ENCODE data around the gene RTP2. TPM values are rescaled to one million over a fixed set of nuclear protein-coding genes. Genes with fewer than 3 reads are reported as not detected.

RTP2 gene
- total RNA-seq, 2 experiments from 2014 or later = not detected

DNA sequence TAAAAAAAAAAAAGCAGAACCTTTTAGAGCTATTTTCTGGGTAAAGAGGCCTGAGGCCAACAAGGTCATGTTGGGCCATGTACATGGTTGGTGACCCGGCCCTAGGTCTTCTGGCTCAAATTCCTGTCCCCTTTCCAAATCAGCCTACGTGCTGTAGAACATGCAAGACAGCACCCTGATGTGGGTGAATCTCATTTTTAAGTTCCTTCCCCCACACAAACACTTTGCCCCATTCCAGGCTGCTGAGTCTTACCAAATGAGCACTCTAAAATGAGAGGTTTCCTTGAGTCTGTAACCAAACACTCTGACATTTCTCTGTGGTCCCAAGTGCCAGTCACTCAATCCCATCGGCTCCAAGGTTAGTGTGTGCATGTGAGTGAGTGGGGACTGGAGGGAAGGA, 33.5 kb upstream of the RTP2 start:
- H3K27ac Mint-ChIP-seq = no peak overlapping the region

DNA sequence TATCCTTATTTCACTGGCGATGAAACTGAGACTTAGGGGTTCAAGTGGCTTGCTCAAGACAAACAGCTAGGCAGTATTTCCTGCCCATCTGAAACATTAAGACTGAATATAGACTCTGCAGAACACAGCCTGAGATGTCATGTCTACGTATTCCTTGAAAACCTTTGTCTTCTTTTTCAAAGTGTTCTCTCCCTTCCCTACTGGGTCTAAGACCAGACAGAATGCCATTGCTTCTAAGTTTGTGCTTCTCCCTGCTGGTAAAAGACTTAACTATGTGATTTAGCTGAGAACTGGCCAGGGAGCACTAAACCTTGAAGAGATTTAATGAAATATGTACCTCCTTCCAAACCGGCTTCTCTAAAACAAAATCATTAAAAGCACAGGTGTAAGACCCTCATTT, 33.0 kb upstream of the RTP2 start:
- no peaks in the 10 kb centered on the region for H3K9me3 Mint-ChIP-seq
- POLR2A ChIA-PET = no interaction called here

More for the DNA sequence above, 33.5 kb upstream of the RTP2 start:
- Mint-ChIP-seq H3K36me3 (peaks cover 3% of the 10 kb centered on the region), H3K4me1 (peaks cover 19% of the 10 kb centered on the region), H3K27me3 (no peaks in the 10 kb centered on the region), H3K4me3 (no peak overlapping the region), H3K9me3 (no peaks in the 10 kb centered on the region)
- POLR2A ChIA-PET = no interaction called here
- DNase-seq (no peak), ATAC-seq (ENCODE audit: low read depth) (no peak)

DNA sequence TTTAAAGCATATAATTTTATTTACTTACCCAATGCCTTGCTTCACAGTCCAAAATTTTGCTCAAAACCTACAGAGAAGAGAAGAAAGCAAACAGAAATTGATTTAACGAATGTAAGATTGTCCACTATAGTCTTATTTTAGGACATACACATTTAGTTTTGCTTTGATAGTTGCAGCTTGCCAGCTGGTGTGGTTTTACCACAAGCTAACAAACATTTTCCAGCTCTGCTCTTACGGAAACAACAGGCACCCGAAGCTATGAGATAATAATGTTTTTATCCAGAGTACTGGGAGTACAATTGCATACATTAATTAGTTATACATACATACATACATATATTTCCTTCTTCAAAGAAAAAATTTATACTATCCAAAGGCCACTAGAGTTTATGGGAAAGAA, 32.5 kb upstream of the RTP2 start:
- H3K36me3 Mint-ChIP-seq = peaks cover 8% of the 10 kb centered on the region
- no peak overlapping the region for H3K27ac Mint-ChIP-seq
- H3K4me3 Mint-ChIP-seq = no peak overlapping the region
- POLR2A ChIA-PET = no interaction called here
- no peak for ATAC-seq (ENCODE audit: low read depth)
- H3K27me3 Mint-ChIP-seq = no peaks in the 10 kb centered on the region
- peaks cover 11% of the 10 kb centered on the region for H3K4me1 Mint-ChIP-seq
- DNase-seq = no peak
- H3K9me3 Mint-ChIP-seq = no peaks in the 10 kb centered on the region

More for the DNA sequence above, 33.0 kb upstream of the RTP2 start:
- no peak overlapping the region for H3K27ac Mint-ChIP-seq
- H3K27me3 Mint-ChIP-seq = no peaks in the 10 kb centered on the region
- ATAC-seq (ENCODE audit: low read depth) = no peak
- H3K4me1 Mint-ChIP-seq = peaks cover 15% of the 10 kb centered on the region
- no peak for DNase-seq
- H3K36me3 Mint-ChIP-seq = peaks cover 5% of the 10 kb centered on the region
- no peak overlapping the region for H3K4me3 Mint-ChIP-seq

- POLR2A ChIA-PET = interaction anchor here (0.8 kb wide), 1 partner anchor 465 kb away, joined by 5 read pairs; no protein-coding TSS in a partner anchor
- no peak for DNase-seq
- H3K4me3 Mint-ChIP-seq = no peak overlapping the region
- H3K36me3 Mint-ChIP-seq = peaks cover 13% of the 10 kb centered on the region
- H3K27ac Mint-ChIP-seq = no peak overlapping the region
- peaks cover 7% of the 10 kb centered on the region for H3K4me1 Mint-ChIP-seq
- H3K27me3 Mint-ChIP-seq = no peaks in the 10 kb centered on the region
- no peak for ATAC-seq (ENCODE audit: low read depth)
- H3K9me3 Mint-ChIP-seq = no peaks in the 10 kb centered on the region
Observed at GRCh38 chr3:187733371-187733770, 31.0 kb upstream of the RTP2 start.

DNA sequence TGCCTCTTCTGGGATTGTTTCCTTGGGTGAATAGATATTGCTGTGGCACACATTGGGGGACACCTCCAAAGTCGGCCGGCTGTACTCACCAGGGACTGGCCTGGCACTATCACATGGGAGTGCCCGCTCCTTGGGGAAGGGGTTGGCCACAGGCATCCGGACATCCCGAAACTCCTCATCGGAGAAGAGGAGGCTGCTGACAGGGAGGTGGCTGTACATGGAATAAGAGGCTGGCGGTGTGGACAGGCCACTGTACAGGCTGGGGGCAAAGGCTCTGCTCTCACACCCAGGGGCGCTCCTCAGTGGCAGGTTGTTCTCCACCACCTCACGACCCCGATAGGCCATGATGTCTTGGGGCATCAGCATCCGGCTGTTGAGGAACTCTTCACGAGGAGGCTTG, 27.2 kb upstream of the RTP2 start:
- no peaks in the 10 kb centered on the region for H3K4me1 Mint-ChIP-seq
- H3K27ac Mint-ChIP-seq = no peak overlapping the region
- no peaks in the 10 kb centered on the region for H3K27me3 Mint-ChIP-seq
- ATAC-seq (ENCODE audit: low read depth) = no peak
- H3K36me3 Mint-ChIP-seq = peaks cover 20% of the 10 kb centered on the region
- no peaks in the 10 kb centered on the region for H3K9me3 Mint-ChIP-seq
- no peak for DNase-seq
- POLR2A ChIA-PET = no interaction called here
- no peak overlapping the region for H3K4me3 Mint-ChIP-seq

DNA sequence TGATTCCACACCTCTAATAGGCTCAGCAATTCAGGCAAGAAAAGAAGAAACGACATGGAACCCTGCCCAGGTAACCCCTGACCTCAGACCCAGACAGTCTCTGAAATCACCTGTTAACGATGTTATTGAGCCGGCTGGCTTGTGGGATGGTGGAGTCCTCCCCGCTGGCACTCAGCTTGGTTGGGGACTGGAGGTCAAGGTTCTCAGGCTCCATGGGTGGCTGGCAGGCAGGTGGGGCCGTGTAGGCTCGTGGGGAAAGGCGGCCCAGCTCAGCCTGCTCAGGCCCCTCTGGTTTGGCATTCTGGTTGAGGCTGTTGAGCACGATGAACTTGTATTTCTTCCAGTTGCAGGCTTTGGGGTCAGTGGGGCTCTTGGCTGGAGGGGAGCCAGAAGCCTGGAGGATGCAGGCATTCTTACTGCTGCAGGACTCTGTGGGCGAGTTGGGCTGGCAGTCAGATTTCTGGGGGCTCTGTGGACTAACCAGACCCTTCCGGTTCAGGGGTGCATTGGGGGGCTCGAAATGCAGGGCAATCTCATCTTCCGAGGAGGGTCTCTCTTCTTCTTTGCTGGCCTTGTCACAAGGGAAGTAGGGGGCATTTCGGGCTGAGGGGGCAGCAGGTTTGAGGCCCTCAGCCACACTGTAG, 26.7 kb upstream of the RTP2 start:
- no peak overlapping the region for H3K4me3 Mint-ChIP-seq
- no peaks in the 10 kb centered on the region for H3K9me3 Mint-ChIP-seq
- no peak overlapping the region for H3K27ac Mint-ChIP-seq
- ATAC-seq (ENCODE audit: low read depth) (no peak), DNase-seq (no peak)
- H3K27me3 Mint-ChIP-seq = no peaks in the 10 kb centered on the region
- H3K4me1 Mint-ChIP-seq = no peaks in the 10 kb centered on the region
- H3K36me3 Mint-ChIP-seq = peaks cover 23% of the 10 kb centered on the region
- POLR2A ChIA-PET = no interaction called here

DNA sequence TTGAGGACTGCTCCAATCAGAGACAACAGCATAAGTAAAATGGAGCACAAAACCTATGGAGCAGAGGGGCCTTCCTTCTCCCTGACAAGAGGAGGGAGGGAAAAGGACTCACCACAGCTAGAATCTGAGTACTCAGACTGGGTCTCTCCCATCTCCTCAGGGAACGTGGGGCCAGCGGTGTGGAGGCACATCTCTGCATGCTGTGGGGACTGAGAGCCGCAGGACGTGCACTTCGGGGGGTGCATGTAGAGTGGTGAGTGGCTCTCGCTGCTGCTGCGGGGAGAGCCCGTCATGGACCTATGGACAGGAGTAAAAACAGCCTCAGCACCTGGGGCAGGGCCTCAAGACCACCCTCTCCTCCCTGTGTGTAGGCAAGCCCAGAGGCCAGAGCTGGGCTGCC, 25.9 kb upstream of the RTP2 start:
- no peaks in the 10 kb centered on the region for H3K9me3 Mint-ChIP-seq
- no peak for DNase-seq
- H3K27me3 Mint-ChIP-seq = no peaks in the 10 kb centered on the region
- no peak for ATAC-seq (ENCODE audit: low read depth)
- POLR2A ChIA-PET = no interaction called here
- H3K36me3 Mint-ChIP-seq = peaks cover 21% of the 10 kb centered on the region
- no peaks in the 10 kb centered on the region for H3K4me1 Mint-ChIP-seq
- no peak overlapping the region for H3K27ac Mint-ChIP-seq
- no peak overlapping the region for H3K4me3 Mint-ChIP-seq

DNA sequence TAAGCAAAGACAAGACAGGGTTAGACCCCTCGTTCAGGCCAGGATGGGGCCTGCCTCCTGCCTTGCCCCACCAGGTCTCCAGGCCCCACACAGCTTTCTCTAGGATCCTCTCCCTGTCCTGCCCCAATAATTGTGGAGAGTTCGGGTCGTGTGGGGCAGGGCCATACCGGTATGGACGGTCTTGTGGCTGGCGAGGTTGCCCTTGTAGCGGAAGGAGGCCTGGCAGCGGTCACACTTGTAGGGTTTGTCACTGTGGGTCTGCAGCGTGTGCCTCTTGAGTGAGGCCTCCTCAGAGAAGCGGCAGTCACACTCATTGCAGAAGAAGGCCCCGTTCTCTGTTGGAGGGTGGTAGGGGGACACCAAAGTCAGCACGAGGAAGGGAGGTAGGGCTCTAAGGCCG, 24.2 kb upstream of the RTP2 start:
- POLR2A ChIA-PET = no interaction called here
- DNase-seq = no peak
- Mint-ChIP-seq H3K27me3 (no peaks in the 10 kb centered on the region), H3K4me3 (no peak overlapping the region), H3K36me3 (peaks cover 25% of the 10 kb centered on the region), H3K4me1 (no peaks in the 10 kb centered on the region), H3K9me3 (no peaks in the 10 kb centered on the region), H3K27ac (no peak overlapping the region)
- ATAC-seq (ENCODE audit: low read depth) = no peak

- H3K36me3 Mint-ChIP-seq = peaks cover 25% of the 10 kb centered on the region
- no peaks in the 10 kb centered on the region for H3K9me3 Mint-ChIP-seq
- no peaks in the 10 kb centered on the region for H3K27me3 Mint-ChIP-seq
- H3K27ac Mint-ChIP-seq = no peak overlapping the region
- H3K4me1 Mint-ChIP-seq = no peaks in the 10 kb centered on the region
- POLR2A ChIA-PET = interaction anchor here (0.6 kb wide), 1 partner anchor 360 kb away, joined by 3 read pairs; no protein-coding TSS in a partner anchor
- no peak for DNase-seq
- H3K4me3 Mint-ChIP-seq = no peak overlapping the region
- ATAC-seq (ENCODE audit: low read depth) = no peak
Observed at GRCh38 chr3:187725653-187726370, 23.5 kb upstream of the RTP2 start.

DNA sequence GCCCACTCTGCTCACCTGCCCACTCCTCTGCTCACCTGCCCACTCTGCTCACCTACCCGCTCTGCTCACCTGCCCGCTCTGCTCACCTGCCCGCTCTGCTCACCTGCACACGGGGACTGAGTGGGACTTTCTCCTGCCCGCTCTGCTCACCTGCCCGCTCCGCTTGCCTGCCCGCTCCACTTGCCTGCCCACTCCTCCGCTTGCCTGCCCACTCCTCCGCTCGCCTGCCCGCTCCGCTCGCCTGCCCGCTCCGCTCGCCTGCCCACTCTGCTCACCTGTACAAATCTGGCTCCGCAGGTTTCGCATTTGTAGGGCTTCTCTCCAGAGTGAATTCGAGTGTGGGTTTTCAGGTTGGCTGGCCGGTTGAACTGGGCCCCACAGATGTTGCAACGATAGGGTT, 22.9 kb upstream of the RTP2 start:
- POLR2A ChIA-PET = no interaction called here
- DNase-seq (no peak), ATAC-seq (ENCODE audit: low read depth) (no peak)
- Mint-ChIP-seq H3K4me3 (no peak overlapping the region), H3K4me1 (no peaks in the 10 kb centered on the region), H3K27ac (no peak overlapping the region), H3K9me3 (no peaks in the 10 kb centered on the region), H3K27me3 (no peaks in the 10 kb centered on the region), H3K36me3 (peaks cover 21% of the 10 kb centered on the region)

DNA sequence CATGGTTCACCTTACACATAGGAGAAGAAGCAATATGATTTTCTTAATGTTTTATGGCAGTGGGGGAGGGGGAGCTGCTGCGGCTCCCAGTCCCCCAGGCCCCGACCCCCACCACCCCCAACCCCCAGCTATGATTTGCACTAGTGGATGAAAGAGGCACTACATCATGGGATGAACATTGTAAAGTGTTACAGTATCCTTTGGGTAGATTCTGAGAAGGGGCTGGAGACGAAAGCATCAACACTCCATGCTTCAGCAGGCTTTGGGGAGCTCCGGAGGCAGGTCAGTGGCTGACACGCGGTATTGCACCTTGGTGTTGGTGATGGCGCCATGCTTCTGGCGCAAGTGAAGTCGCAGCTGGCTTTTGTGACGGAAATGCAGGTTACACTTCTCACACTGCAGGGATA, 19.9 kb upstream of the RTP2 start:
- ATAC-seq (ENCODE audit: low read depth) (no peak), DNase-seq (no peak)
- no peaks in the 10 kb centered on the region for H3K4me1 Mint-ChIP-seq
- H3K27me3 Mint-ChIP-seq = no peaks in the 10 kb centered on the region
- POLR2A ChIA-PET = no interaction called here
- H3K4me3 Mint-ChIP-seq = no peak overlapping the region
- H3K27ac Mint-ChIP-seq = no peak overlapping the region
- peaks cover 15% of the 10 kb centered on the region for H3K36me3 Mint-ChIP-seq
- no peaks in the 10 kb centered on the region for H3K9me3 Mint-ChIP-seq

GRCh38 chr3:187721055-187721454, 18.7 kb upstream of the RTP2 start:
- no peaks in the 10 kb centered on the region for H3K27me3 Mint-ChIP-seq
- no peaks in the 10 kb centered on the region for H3K9me3 Mint-ChIP-seq
- H3K27ac Mint-ChIP-seq = no peak overlapping the region
- DNase-seq (no peak), ATAC-seq (ENCODE audit: low read depth) (no peak)
- no peak overlapping the region for H3K4me3 Mint-ChIP-seq
- POLR2A ChIA-PET = no interaction called here
- no peaks in the 10 kb centered on the region for H3K4me1 Mint-ChIP-seq
- peaks cover 15% of the 10 kb centered on the region for H3K36me3 Mint-ChIP-seq

DNA sequence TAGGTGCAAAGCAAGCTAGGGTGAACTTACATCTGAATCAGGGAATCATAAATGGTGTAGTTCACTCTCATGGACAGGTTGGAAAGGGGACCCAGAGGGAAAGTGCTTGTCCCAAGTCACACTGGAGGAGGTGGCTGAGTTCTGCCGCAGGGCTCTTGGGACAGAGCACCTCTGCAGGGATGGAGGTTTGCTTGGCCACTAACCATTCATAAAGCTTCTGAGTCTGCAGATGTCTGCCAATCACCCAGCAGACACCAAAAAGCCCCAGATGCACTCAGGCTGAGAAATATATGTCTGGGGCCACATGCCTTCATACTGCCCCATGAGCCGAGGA, 17.9 kb upstream of the RTP2 start:
- no peak overlapping the region for H3K27ac Mint-ChIP-seq
- H3K4me3 Mint-ChIP-seq = no peak overlapping the region
- no peak for ATAC-seq (ENCODE audit: low read depth)
- no peak for DNase-seq
- peaks cover 12% of the 10 kb centered on the region for H3K36me3 Mint-ChIP-seq
- H3K9me3 Mint-ChIP-seq = no peaks in the 10 kb centered on the region
- POLR2A ChIA-PET = no interaction called here
- H3K27me3 Mint-ChIP-seq = no peaks in the 10 kb centered on the region
- no peaks in the 10 kb centered on the region for H3K4me1 Mint-ChIP-seq

DNA sequence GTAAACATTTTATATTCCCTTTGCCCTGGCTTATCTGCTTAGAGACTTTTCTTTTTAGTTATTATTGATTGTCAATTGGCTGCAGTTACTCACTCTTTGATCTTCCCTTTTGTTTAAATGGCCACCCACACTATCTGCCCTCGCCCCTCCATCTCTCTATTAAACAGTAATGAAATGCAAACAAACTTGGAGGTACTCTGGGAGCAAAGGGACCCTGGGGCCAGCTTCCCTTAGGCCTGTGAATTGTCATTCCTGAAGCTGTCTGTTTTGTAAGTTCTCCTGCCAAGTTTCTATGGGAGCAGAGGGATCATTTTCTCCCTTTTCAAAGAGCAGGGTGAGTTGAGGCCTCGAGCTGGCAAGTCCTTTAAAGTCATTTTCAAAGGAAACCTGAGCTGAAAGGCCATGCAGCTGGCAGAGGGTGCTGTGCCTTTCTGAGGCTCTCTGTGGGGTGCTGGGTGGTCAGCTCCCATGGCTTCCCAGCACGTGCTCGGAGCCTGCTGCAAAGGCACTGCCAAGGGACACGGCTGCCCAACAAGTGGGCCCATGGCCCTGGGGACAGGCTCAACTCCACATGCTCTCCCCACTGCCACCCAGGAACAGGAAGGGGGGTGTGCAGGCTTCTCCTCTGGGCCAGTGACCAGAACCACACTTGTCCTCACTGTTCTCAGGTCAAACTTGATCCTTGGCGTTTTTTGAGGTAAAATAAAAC, 17.4 kb upstream of the RTP2 start:
- no peak overlapping the region for H3K27ac Mint-ChIP-seq
- no peaks in the 10 kb centered on the region for H3K27me3 Mint-ChIP-seq
- POLR2A ChIA-PET = no interaction called here
- H3K4me1 Mint-ChIP-seq = no peaks in the 10 kb centered on the region
- ATAC-seq (ENCODE audit: low read depth) = no peak
- H3K4me3 Mint-ChIP-seq = no peak overlapping the region
- no peak for DNase-seq
- no peaks in the 10 kb centered on the region for H3K9me3 Mint-ChIP-seq
- H3K36me3 Mint-ChIP-seq = peaks cover 10% of the 10 kb centered on the region

Data from activated naive CD8-positive, alpha-beta T cell treated with anti-CD3 and anti-CD28 coated beads, Interleukin-2, amount 10 ng/mL, durations not matched to agents 7 days and 5 days (primary cell).